Stimulated activated CD8-positive, alpha-beta memory T cell treated with anti-CD3 and anti-CD28 coated beads, Interleukin-7, amount 100 ng/mL, for 1 hour (primary cell): ENCODE data around the gene RAB26.
A peak's percentile ranks its signal among the peaks of the same experiment; 100 is the strongest.

ENCODE experiments used
- DNase-seq, 2 donors: peaks; one replicate each; pipeline ENCODE4 v3.0.0-alpha.2; 2020; ENCODE audit warnings: low read depth in 2 of 2

Gene RAB26

GRCh38 chr16:2178321-2179106, 30.1 kb downstream of the RAB26 start:
- no peak for DNase-seq

- no peak for DNase-seq
Observed at GRCh38 chr16:2179107-2179501, 30.7 kb downstream of the RAB26 start.

DNA sequence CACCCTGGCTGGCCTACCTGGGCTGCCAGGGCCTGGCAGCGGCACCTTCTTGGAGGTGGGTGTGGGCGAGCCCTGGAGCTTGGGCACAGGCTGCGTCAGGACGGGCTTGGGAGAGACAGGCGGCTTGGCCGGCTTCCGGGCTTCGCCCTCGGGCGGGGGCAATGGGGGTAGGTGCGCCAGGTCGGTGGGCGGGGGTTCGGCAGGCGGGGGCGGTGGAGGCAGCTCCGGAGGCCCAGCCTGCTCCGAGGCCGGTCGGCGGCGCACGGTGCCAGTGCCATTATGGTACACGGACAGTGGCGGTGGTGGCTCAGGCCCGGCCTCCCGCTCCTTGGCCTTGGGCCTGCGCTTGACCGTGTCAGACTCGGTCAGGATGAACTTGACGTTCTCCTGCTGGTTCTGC, 31.2 kb downstream of the RAB26 start:
- no peak for DNase-seq

- DNase-seq, result no peak
Observed at GRCh38 chr16:2180461-2180860, 32.0 kb downstream of the RAB26 start.

DNA sequence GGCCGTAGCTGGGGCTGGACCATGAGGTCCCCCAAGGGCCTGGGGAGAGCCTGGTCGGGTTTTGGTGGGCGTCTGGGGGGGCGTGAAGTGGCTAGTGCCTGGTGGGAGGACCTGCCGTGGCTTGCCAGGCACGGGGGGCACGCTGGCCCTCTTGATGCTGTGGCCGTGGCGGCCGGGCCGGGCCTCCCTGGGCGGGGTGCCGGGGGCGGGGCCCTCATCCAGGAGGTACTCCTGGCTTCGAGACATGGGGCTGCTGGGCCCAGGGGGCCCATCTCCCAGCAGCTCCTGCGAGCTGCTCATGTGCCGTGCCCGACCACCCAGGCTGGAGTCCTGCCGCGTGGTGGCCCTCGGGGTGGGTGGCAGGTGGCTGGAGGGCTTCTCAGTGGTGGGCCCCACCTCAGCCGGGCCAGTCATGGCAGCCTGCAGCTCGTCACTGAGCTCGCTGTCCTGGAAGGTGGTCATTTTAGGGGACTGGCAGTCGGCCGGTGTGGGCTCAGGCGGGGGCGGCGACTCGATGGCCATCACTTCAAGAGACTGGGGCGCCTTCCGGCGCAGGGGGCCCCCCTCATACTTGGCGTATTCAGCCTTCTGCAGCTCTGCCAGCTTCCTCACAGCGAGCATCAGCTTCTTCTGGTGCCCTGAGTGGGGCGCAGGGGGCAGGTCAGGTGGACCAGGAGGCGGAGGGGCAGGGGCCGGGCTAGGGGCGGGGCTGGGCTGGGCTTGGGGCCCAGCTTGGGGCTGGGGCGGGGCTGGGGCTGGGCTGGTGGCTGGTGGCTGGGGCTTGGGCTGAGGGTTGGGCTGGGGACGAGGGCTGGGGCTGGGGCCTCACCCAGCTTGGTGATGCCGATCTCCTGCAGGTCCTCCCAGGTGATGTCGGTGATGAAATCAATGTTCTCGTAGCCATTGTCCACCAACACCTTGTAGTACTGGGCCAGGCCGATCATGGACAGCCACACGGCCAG, 32.8 kb downstream of the RAB26 start:
- DNase-seq, result no peak

GRCh38 chr16:2181952-2182351, 33.5 kb downstream of the RAB26 start:
- no peak for DNase-seq

- no peak for DNase-seq
Observed at GRCh38 chr16:2183671-2184070, 35.2 kb downstream of the RAB26 start.

- no peak for DNase-seq
Observed at GRCh38 chr16:2184346-2184745, 35.9 kb downstream of the RAB26 start.

- DNase-seq, result no peak
Observed at GRCh38 chr16:2184962-2185361, 36.5 kb downstream of the RAB26 start.

GRCh38 chr16:2186064-2186463, 37.6 kb downstream of the RAB26 start:
- no peak for DNase-seq

DNA sequence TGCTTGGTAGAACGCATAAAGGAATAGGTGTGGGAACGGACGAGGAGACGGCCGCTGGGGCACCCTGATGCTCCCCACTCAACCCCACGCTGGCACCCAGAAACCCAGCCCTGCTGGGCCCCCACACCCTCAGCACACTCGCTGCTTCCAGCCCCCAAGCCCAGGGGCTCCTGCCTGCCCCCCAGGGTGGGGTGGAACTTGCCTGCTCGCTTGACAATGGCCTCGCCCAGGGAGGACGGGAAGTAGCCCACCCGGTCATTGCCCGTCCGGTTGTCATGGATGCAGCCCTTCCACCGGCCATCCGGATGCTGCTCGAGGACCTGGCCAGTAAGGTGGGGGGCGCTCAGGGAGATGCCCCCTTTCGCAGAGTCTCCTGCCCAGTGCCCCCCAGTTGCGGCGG, 38.1 kb downstream of the RAB26 start:
- no peak for DNase-seq

- no peak for DNase-seq
Observed at GRCh38 chr16:2187212-2187611, 38.8 kb downstream of the RAB26 start.

DNA sequence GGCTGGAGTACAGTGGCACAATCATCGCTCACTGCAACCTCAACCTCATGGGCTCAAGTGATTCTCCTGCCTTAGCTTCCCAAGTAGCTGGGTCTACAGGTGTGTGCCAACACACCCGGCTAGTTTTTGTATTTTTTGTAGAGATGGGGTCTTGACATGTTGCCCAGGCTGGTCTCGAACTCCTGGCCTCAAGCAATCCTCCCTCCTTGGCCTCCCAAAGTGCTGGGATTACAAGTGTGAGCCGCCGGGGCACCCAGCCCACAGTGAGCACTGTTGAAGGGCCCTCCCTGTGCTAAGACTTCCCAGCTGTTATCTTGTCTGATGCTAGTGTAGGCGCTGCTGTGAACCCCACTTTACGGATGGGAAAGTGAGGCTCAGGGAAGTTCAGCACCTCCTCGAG, 40.0 kb downstream of the RAB26 start:
- no peak for DNase-seq

- no peak for DNase-seq
Observed at GRCh38 chr16:2189252-2189893, 40.9 kb downstream of the RAB26 start.

DNA sequence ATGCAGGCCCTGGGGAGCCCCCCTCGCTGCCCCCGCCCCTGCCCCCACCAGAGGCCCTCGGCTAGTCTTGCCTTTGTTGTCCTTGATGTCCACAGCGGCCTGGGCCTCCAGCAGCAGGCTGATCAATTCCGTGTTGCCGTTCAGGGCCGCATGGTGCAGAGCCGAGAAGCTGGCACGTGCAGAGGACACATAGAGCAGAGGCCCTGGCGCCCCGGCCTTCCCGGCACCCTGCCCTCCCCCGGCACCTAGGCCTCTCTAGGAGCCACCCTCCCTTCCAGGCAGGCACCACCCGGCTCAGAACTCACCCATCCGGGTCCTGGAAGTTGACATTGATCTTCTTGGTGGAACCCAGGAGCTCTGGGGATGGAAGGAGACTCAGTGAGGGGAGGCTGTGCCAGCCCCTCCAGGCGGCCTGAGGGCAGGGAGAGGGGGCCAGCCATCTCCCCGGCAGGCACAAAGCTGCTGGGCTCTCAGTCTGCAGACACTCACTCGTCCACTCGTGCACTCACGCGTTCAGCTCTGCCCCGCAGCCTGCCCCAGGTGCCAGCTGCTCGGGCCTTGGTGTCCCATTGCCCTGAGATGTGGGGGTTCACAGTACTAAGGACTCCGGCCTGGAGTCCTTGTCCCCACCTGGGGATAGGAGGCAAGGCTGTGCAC, 41.7 kb downstream of the RAB26 start:
- DNase-seq, result no peak

- no peak for DNase-seq
Observed at GRCh38 chr16:2190659-2191445, 42.4 kb downstream of the RAB26 start.

- DNase-seq, result no peak
Observed at GRCh38 chr16:2191446-2191706, 43.0 kb downstream of the RAB26 start.

DNA sequence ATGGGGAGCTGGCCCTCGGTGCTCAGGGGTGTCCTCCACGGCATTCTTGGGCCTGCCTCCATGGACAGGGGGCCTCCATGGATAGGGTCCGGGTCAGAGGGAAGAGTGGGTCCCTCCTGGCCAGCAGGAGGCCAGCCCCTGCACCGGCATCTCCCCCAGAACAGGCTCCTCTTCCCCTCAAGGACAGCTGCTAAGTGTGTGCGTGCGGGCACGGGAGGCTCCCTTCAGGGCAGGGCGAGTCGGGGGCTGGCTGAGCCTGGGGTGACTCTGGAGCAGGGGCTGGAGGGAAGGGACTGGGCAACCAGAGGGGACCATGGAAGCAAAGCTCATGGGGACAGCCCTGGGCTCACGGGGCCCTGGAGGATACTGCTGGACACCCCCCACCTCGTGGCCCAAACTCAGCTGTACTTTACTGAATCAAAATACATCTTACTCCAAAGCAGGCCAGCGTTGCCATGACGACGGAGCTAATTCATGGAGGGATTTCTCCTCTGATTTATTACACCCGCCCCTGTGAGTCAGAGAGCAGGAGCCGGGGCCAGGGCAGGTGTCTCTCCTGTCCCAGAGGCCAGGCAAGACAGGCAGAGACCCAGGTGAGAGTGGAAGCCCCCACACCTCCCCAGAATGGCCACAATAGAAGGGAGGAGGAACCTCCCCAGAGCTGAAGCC, 45.9 kb downstream of the RAB26 start:
- DNase-seq, result no peak

DNA sequence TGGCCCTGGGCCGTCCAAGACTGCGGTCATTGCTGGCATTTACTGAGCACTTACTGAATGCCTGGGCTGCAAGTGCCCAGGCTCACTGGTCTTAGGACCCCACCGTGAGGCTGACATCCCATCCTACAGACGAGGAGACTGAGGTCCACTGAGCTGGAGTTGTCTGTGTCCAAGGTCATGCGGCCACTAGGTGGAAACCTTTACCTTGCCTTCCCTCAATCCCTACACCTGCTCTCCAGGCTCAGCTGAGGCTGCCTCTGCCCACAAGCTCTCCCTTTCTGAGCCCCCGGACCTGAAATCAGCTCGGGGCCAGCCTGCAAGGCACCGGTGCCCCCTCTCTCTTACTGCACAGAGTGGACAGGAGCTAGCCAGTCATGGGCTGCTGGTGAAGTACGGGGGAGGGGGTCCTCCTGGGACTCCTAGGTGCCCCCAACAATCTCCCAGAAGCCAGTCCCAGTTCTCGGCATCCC, 46.5 kb downstream of the RAB26 start:
- DNase-seq, result peak; percentile 10 to 19

DNA sequence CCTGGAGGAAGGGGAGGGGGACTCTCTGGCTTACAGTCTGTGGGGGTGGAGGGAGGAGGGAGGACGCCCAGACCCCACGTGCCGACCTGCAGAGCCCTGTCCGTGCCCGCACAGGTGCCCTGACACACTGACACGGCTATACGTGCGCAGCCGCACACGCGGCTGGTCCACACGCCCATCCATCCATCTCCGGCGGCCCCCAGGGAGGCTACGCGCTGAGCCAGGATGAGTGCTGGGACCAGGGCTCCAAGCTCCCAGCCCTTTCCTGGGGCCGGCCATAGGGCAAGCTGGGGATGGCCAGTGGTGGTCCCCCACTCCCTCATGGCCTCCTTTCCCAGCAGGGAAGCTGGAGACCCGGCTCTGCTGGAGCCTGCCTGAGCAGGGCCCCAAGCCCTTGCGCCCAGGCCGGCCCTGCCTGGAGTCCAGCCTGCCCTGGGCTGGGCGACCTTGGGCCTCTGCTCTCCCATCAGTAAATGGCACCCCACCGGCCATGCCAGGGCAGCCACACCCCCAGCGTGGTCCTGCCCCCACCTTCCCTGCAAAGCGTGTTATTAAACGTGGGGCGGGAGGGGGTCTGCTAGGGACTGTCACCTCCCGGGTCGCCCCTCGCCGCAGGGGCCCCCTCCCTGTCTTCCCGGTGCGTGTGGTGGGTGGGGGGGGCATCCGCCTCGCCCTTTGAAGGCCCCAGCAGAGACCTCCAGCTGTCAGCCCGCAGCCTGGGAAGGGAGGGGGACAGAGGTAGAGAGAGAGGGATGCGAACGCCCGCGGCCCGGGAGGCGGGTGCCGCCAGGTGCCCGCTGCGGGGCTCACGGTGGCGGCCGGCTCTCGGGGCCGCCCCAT, 47.1 kb downstream of the RAB26 start:
- no peak for DNase-seq
